ACHN (cell line): ENCODE results near the gene SRGAP2C.
"Not testable (repeated sequence)": the region's sequence is repeated elsewhere in the genome, so short reads cannot be mapped to it uniquely, and the experiment has no call there.

Experiments
- DNase-seq: peaks from one replicate; pipeline ENCODE4 v3.0.0-alpha.2; 2015
- in situ Hi-C: cut with HindIII; loops from 2 replicates; pipeline ENCODE4 v1.10.0; 2017; ENCODE audit warnings: low sequenced_read_pairs, low pct_ligation_motif_present, low pct_unique_long_range_greater_than_20kb

The SRGAP2C gene

GRCh38 chr1:121178197-121178596 lies 6.6 kb upstream of the SRGAP2C start:
- in situ Hi-C loops, DNase-seq: not testable (repeated sequence)

GRCh38 chr1:121183867-121184266 lies 908 bp upstream of the SRGAP2C start:
- peak; percentile 3 for DNase-seq
- in situ Hi-C loops = not testable (repeated sequence)

- in situ Hi-C loops, DNase-seq: not testable (repeated sequence)
Measured at GRCh38 chr1:121185140-121185708, 449 bp downstream of the SRGAP2C start.

- in situ Hi-C loops, DNase-seq: not testable (repeated sequence)
Measured at GRCh38 chr1:121186191-121186590, 1.4 kb downstream of the SRGAP2C start.

GRCh38 chr1:121187914-121188313 lies 3.1 kb downstream of the SRGAP2C start:
- in situ Hi-C loops, DNase-seq: not testable (repeated sequence)

GRCh38 chr1:121192512-121192911 lies 7.7 kb downstream of the SRGAP2C start:
- in situ Hi-C loops, DNase-seq: not testable (repeated sequence)

GRCh38 chr1:121197095-121197882 lies 12.5 kb downstream of the SRGAP2C start:
- in situ Hi-C loops = not testable (repeated sequence)

GRCh38 chr1:121199763-121200162 lies 15.0 kb downstream of the SRGAP2C start:
- in situ Hi-C loops = not testable (repeated sequence)

More at GRCh38 chr1:121197095-121197882, 12.5 kb downstream of the SRGAP2C start:
- DNase-seq = not testable (repeated sequence)

GRCh38 chr1:121200232-121200631 lies 15.5 kb downstream of the SRGAP2C start:
- in situ Hi-C loops, DNase-seq: not testable (repeated sequence)

More at GRCh38 chr1:121199763-121200162, 15.0 kb downstream of the SRGAP2C start:
- not testable (repeated sequence) for DNase-seq

- peak; percentile 1 for DNase-seq
- in situ Hi-C loops = not testable (repeated sequence)
Measured at GRCh38 chr1:121200985-121201981, 16.5 kb downstream of the SRGAP2C start.

- in situ Hi-C loops, DNase-seq: not testable (repeated sequence)
Measured at GRCh38 chr1:121202986-121203385, 18.2 kb downstream of the SRGAP2C start.

- in situ Hi-C loops, DNase-seq: not testable (repeated sequence)
Measured at GRCh38 chr1:121205786-121206711, 21.3 kb downstream of the SRGAP2C start.

GRCh38 chr1:121207328-121207727 lies 22.6 kb downstream of the SRGAP2C start:
- in situ Hi-C loops, DNase-seq: not testable (repeated sequence)

- DNase-seq, in situ Hi-C loops: not testable (repeated sequence)
Measured at GRCh38 chr1:121208375-121208774, 23.6 kb downstream of the SRGAP2C start.

- DNase-seq = not testable (repeated sequence)
Measured at GRCh38 chr1:121210778-121211177, 26.0 kb downstream of the SRGAP2C start.

GRCh38 chr1:121213491-121213890 lies 28.7 kb downstream of the SRGAP2C start:
- not testable (repeated sequence) for DNase-seq

More at GRCh38 chr1:121210778-121211177, 26.0 kb downstream of the SRGAP2C start:
- in situ Hi-C loops = not testable (repeated sequence)

GRCh38 chr1:121214544-121215156 lies 29.9 kb downstream of the SRGAP2C start:
- DNase-seq, in situ Hi-C loops: not testable (repeated sequence)

More at GRCh38 chr1:121213491-121213890, 28.7 kb downstream of the SRGAP2C start:
- in situ Hi-C loops = not testable (repeated sequence)
